CD4-positive, alpha-beta T cell treated with Interferon alpha-2 for 1 hour (primary cell): ENCODE results near the gene CCDC85A.

Source experiments
- DNase-seq, 2 donors: peaks; one replicate each; pipeline ENCODE4 v3.0.0-alpha.2; 2020 to 2022

CCDC85A gene

DNA sequence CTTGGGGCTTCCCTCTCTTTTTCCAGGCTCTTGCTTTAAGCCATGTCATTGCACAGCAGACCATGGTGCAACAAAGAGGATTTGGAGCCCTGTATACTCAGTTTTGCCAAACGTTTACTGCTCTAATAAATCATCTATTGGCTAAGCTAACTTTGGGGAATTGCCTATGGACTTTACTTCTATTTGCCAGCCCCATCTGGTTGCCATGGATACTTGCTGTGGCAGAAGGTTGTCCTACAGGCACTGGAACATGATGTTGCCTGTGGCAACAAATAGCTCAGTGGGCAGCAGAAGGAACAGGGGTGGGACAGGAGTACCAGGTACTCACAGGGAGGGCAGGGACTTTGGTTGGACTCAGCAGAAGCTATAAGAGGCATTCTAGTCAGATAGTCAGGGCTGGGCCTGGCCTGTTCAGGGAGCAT is 129.7 kb downstream of the CCDC85A start:
- no peak for DNase-seq

DNA sequence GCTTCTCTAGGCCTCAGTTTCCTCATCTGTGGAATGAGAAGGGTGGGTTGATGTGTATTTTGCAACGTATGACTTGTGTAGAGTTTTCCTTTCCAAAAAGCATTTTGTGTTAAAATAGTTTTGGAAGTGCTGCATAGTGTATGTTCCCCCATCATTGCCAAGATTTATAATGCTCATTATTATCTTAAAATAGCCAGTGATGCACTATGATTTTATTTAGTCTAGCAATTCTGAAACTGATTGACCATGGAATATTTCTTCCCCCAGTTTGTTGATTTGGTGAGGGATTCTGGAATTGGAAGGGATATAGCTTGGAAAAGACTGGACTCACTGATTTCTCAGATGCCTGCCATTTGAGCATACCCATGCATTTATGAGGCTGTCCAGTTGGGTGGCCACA is 130.6 kb downstream of the CCDC85A start:
- no peak for DNase-seq

DNA sequence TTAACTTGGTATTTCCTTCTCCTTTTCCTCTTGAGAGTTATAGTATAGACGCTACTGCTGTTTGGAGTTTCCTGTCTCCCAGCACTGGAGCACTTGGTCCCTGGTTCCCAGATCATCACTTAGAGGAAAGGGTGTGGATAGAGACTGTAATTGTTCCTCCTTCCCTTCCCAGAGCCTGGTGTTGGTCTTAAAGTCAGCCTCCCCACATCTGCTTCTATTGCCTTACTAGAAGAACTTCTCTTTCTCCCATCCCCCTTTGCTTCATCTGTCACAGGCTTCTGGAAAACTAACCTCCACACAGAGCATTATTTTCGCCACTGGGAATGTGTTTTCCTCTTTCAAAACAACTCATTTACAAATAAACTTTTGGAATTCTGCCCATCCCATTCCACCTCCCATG is 131.0 kb downstream of the CCDC85A start:
- DNase-seq = no peak

DNA sequence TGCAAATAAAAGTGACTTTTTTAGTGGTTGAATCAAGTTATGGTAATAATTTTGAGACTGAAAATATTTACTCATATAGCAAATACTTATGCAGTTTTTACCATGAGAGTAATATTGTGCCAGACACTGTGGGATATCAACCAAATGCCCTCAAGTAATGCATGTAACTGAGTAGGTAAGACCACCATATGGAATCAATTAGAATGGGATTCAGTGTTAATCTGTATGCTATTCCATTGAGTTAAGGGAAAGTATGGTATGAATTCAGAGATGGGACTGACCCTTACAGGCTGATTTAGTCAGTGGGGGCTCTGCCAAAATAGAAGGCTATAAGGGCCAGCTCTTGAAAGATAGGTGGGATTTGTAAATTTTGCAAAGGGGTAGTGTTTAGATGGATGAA is 131.6 kb downstream of the CCDC85A start:
- DNase-seq = no peak

DNA sequence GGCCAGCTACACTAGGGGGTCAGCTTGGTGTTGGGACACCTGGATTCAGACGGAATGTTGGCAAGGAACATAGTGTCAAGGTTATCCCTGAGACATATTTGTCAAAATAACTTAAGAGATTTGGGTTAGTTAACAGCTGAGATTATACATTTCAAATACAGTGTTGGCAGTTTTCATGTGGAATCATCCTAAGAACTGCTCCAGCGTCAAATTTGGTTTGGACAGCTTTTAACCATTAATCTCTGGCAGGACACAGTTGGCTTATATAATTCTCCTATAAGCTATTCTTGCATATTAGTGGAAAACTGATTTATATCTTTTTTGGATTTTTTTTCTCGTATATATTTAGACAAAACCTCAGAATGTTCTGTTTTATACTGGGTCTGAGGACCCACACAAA is 132.2 kb downstream of the CCDC85A start:
- DNase-seq = no peak

DNA sequence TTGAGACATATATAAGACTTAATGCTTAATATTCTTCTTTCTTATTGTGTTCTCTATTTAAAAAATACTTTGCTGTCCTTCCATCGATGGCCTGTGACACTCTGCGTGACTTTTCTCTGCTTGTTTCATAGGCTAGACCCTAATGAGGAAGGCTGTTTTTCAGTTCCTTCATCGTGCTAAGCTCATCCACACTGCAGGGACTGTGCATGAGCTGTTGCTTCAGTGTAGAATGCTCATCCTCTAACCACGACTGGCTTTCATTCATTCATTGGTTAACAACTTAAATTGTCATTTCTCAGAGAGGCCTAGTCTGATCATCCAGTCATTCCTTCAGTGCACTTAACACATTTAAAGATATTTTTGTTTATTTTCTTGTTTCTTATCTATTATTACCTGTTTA is 134.4 kb downstream of the CCDC85A start:
- no peak for DNase-seq

DNA sequence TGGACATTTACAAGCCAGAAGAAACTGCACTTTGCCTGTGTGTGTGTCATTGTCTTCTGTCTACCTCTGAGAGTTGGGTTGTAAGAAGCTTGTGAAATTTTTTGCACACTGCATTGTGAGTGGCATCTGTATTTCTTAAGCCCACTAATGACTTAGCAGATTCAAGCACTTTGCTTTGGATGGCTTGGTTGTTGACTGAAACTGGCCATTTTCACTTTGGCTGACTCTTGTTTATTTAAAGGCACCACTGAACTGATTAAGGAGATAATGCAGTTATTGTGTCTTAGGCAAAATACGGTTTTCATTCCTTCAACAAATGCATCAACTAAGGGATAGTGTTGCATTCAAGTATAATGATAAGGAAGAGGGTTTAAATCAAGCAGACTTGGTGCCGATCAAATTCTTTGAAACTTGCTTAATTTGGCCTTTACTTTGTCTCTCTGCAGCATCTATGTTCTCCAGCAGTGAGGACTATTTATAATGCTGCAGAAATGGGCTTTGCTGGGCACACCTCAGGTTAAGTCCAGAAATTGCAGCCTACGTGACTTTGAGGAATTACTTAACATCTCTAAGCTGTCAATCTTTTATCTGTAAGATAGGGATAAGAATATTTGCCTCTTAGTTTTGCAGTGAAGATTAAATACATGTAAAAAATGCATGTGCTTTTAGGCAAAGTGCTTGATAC is 142.0 kb downstream of the CCDC85A start:
- no peak for DNase-seq

DNA sequence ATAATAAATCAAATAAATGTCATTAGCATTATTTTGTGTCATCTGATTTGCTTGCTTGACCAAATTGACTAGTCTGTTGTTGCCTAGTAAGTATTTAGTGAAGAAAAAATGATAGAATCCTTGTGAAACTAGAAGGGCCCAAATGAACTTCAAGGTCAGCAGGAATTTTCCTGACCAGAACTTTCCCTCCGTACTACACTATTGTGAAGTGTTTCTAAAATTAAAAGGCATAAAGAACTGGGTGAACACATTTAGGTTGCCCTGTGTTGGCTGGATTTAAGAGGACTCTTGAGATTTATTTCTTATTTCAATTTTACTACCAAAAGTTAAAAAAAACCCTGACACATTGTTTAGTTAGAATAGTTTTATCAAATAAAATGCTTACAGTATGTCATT is 142.6 kb downstream of the CCDC85A start:
- no peak for DNase-seq

DNA sequence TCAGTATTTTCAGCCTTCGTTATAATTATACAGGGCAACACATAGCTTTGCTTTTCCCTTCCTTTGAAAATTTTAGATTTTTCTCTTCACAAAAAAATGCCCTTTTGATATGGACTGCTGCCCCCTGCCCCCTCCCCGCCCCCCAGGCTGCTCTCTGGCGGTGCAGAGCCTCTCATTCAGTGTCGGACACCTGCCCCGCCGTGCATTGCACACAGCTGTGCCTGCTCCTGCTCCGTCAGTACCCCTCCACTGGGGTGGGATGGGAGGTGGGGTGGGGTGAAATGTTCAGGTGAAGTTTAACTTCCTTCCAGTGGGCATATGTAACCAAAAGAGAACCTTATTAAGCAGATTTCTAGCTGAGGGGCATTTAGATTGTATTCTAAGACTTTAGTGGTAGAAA is 148.0 kb downstream of the CCDC85A start:
- DNase-seq = no peak

DNA sequence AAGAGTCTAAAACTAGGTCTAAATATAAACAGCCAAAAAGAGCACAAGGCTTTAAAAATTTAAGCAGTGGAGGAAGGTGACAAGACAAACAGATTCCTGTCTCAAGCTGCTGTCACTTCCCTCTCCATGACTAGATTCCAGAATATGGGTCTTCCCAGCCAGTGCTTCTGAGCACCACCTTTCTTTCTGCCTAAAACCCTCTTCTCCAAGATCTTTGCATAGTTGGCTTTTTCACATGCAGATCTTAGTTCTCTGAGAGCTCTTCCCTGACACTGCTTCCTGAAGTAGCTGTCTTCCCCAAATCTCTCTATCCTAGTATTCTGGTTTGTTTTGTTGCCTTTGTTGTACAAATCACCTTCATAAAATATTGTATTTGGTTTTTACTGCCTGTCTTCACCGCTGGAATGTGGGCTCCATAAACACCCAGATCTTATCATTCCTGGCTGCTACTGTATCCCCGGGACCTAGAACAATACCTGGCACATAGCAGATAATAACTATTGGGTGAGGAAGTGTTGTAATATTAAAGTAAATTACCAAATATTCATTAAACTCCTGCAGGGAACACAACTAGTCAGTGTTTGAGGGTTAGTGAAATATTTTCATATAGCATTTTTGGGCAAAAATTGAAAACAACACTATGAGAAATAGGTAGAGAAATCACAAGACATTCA is 150.2 kb downstream of the CCDC85A start:
- DNase-seq = no peak

DNA sequence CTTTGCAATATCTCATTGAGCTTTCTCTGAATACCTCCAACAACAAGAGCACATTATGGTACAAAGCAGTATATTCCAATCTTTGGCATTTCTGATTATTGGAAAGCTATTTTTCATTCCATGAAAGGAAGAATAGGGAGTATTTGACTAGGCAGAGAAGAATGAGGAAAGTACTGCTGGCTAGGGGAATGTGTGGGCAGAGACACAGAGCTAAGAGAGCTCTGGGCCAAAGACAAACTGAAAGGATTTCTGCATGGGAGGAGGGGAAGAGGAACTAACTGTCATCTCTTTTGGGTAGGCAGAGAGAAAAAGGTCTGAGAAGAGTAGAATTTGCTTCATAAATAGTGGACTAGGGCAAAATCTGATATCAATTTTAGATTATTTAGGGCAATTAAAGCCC is 150.8 kb downstream of the CCDC85A start:
- no peak for DNase-seq

DNA sequence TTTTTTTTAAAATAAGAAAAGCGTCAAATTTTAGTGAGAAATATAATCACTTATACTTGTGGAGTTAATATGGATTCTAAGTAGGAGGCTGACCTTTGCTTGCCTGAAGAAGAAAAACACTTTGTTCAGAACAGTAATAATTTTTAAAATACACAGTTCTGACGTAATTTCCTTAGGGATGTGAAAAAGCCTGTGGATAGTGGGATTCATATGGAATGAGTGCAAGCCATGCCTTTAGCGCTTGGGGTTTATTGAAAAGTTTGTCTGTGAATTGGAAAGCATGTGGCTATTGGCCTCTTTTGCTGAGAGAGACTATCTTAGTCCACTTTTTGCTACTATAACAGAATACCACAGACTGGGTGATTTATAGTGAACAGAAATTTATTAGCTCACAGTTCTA is 151.3 kb downstream of the CCDC85A start:
- no peak for DNase-seq

DNA sequence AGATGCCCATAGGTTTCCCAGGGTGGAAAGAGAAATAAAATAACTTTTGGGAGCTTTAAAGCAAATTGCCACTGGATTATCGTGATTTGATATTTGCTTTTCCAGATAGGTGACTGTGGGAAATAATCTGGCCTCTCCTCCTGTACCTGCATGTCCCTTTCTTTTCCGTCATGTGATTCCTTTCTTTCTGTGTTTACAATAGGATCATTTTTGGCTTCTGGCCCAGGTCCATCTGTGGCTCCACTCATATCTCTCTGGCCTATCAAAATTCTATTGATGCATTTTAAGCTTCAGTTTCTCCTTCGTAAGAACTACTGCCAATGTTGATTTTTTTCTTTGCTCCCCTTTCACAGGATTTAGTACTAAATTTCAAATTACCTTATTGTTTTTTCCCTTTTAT is 153.6 kb downstream of the CCDC85A start:
- DNase-seq = no peak

DNA sequence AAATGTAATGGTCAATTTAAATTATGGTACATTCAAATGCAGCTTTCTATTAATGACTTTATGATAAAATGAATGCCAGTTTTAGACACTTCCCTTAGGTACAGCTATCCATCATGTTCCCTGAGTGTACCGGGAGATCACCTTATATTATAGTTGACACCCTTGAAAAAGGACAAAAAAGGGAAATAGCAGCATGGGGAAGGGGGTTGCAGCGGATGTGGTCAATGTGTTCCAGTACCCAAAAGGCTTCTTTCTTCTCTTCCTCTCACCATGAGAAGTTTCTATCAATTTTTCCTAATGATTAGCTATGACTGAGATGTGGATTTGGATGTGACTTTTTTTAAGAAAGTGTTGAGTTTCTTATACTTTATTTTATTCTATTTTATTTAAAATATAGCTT is 154.4 kb downstream of the CCDC85A start:
- no peak for DNase-seq

DNA sequence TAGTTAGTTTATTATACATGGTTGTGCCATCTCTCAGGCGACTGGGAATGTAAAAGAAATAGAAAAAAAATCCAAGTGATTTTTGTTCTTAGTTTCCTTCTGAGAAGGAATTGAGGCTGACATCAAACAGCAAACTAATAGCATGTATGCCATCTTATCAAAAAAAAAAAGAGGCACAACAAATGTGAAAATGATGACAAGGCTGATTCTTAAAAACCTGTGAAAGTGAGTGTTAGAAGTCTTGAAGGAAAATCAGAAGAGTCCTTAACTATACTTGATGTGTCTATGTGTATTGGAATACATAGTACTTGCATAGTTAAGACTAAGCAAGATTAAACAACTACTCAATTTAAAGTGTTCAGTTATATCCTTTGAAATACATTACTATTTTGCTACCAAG is 161.0 kb downstream of the CCDC85A start:
- DNase-seq = no peak

DNA sequence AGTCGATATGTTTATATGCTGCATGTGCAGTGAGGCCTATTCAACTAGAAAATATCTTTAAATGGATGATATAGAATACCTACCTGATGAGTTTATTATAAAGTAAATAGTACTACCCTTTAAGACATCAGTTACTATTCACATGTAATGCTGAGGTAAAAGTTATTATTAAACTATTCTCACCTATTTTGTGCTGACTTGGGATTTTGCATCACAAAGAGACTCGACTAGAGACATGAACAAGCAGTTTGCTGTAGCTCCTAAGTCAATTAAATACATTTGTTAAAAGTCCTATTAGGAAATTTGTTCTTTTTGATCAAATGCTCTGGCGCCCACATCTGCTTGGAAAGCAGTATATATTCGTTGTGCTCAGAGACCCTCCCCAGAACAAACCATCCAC is 164.1 kb downstream of the CCDC85A start:
- no peak for DNase-seq

DNA sequence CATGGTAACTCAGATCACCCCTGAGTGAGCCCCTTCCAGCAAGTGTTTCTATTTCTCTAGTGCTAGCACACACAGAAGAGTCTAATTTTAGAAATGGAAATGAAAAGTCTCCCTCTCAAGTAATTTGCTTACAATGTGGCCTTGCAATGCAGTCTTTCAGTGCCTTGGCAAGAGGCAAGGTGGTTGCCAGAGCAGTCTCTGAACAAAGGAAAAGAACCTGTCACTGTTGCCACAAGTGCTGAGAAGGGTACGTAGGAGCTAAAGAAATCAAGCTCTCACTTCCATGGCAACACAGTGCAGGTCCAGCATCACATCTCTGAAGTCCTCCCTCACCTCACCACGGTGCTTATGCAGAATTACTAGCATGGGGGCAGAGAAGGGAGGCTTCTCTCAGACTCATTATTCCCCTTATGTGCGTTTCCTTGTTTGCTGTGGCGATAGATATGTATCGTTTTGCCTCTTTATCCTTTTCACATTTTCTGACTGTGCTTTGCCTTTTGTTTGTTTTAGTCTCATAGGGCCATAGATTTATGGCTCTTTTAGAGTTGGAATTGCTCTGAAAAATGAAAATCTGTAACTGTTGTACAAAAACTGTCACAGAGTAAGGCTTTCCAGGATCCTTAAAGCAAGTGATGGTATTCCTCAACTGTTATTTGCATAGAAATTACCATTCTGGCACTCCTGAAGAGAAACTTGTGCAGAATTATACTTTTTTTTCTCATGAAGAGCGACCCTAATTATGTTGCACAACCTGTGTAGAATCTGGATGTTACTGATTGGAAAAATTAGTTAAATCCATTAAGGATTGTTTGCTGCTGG is 164.8 kb downstream of the CCDC85A start:
- DNase-seq = no peak

DNA sequence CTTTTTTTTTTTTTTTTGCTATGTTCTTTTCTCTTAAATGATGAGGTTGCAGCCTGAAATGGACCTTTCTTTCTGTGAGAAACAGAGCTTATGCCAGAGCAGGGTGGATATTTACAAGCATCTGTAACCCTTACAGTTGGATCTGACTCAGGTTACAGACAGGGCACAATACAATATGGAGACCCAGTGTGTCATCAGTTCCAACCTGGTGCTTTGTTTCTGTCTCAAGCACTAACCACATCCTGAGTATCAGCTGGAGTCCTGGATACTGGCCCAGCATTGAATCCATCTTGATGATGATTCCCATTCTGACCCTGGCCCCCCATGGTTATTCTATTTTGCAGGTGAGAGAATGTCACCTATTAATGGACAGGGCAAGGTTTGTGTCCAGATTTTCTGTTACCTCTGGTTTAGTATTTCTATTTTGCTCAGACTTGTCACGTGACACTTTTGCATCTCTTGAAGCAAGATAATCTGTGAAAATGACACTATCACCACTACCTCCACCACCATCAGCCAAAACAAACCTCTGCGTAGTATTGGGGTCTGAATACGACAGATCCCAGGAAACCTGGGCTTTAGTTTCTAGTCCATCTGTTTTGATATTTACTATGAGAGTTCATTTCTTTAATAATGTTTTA is 174.0 kb downstream of the CCDC85A start:
- no peak for DNase-seq

DNA sequence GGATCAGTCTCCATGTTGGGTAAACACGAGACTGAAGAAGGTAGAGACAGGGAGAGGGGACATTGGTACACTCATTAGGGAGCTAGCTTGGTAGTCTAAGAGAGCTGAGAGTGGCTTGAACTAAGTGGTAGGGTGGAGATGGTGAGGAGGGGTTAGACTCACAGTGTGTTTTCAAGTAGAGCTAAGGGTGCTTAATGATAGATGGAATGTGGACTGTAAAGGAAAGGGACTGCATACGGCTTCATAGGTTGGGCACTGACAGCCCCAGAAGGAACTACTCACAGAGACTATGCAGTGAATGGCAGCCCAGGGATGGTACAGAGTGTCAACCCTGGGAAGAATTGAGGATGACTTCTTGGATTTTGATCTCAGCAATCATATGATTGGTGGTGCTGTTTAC is 178.1 kb downstream of the CCDC85A start:
- no peak for DNase-seq

DNA sequence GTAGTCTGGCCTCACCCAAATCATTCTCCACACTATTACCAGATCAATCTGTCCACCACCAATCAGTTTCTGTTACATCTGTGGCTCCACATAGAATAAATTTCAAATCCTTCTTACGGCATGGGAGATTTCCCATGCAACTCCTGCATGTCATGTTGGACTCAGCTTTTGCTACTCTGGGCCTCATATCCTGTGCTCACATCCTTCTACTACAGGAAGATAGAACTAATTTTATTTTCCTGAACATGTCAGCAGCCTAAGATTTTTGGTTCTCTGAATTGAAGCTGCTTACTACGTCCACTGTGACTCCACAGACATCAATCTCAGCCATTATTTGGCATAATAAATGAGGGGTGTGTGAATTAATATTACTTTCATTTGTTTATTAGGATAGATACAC is 181.1 kb downstream of the CCDC85A start:
- no peak for DNase-seq

DNA sequence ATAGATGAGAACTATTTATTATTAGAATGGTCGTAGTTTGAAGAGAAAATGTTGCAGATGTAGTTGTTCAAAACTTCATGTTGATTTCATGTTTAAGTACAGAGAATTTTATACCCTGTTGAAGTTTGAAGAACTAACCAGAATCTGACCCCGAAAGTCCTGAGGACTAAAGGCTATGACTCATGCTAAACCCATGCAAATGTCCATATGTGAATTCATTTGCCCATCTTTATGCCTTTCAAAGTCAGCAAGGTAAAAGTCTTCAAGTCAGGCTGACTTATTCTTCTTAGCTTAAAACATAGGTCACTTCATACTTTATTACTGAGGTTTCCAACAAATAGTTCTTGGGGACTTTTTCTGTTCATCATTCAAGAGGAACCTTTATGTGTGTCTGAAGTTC is 185.5 kb downstream of the CCDC85A start:
- no peak for DNase-seq

DNA sequence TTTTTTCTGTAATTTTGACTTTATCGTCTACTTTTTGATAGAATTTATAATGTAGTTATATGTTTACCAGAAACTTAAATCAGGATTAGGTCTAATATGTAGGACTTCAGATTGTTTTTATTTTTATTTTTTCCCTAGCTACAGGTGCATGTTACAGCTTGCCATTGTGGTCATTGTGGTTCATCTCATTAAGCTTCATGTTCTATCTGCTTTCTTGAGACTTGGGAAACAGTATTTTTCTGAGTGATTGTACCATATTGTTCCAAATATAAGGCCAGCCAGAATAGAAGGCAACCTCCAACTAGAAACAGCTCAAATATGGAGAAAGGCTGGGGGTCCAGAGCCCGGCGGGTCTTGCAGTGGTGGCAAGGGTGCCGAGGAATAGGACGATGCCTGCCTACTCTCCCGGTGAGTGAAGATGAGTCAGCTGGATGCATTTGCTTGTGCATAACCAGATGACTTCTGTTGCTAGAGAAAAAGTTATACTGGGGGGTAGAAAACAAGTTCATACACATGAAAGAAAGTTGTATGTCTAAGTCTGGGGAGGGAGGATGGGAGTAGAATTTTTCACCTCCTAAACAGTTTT is 188.4 kb downstream of the CCDC85A start:
- no peak for DNase-seq

DNA sequence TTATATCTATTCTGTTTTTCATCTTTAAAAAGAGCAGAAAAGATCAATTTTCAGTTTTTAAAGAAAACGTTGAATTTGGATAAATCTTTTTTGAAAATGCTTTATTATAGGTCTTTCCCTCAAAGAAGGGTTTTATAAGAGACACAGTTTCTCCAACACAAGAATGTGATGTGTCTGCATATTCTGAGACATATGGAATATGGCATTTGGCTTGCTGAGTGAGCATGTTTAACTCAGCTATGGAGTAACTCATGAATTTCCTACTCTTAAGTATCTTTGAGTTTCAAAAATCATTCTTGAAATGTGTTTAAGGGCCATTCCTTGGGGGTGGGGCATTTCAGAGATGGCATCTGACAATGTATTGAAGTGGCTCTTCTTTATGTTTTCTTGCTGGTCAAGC is 191.5 kb downstream of the CCDC85A start:
- DNase-seq = no peak
